ENCODE results near the gene EVC2. TPM values are rescaled to one million over a fixed set of nuclear protein-coding genes. Genes with fewer than 3 reads are reported as not detected.

Gene EVC2
- total and polyA plus RNA-seq, 4 donors, result 1.7 to 6.6 (median 2.3) TPM

GRCh38 chr4:5715357-5715756 lies 7.0 kb upstream of the EVC2 start:
- H3K4me3 ChIP-seq (ENCODE audit: low read depth, low read length), result no peak overlapping the region
- 80% methylated on average over 1 of the region's 2 CpGs for WGBS (ENCODE audit: insufficient coverage)
- H3K9me3 ChIP-seq (ENCODE audit: control insufficient read depth, insufficient read depth, low read length), result peaks cover 4% of the 10 kb centered on the region
- DNase-seq (ENCODE audit: low read depth in 4 of 6, low spot score in 6 of 6), result no peak
- H3K27me3 ChIP-seq (ENCODE audit: control insufficient read depth, insufficient read depth, low read length), result peaks cover 2% of the 10 kb centered on the region
- H3K36me3 ChIP-seq (ENCODE audit: control insufficient read depth, insufficient read depth, low read length), result peaks cover 3% of the 10 kb centered on the region
- no peak overlapping the region for H3K27ac ChIP-seq (ENCODE audit: low read depth, low read length)
- H3K4me1 ChIP-seq (ENCODE audit: control insufficient read depth, insufficient read depth, low read length), result peaks cover 13% of the 10 kb centered on the region

- peaks cover under 1% of the 10 kb centered on the region for H3K36me3 ChIP-seq (ENCODE audit: control insufficient read depth, insufficient read depth, low read length)
- peaks cover 4% of the 10 kb centered on the region for H3K9me3 ChIP-seq (ENCODE audit: control insufficient read depth, insufficient read depth, low read length)
- 90% methylated on average over 6 of the region's 6 CpGs for WGBS (ENCODE audit: insufficient coverage)
- no peak for DNase-seq (ENCODE audit: low read depth in 4 of 6, low spot score in 6 of 6)
- no peak overlapping the region for H3K4me3 ChIP-seq (ENCODE audit: low read depth, low read length)
- H3K27me3 ChIP-seq (ENCODE audit: control insufficient read depth, insufficient read depth, low read length), result peaks cover 7% of the 10 kb centered on the region
- peaks cover 14% of the 10 kb centered on the region for H3K4me1 ChIP-seq (ENCODE audit: control insufficient read depth, insufficient read depth, low read length)
- H3K27ac ChIP-seq (ENCODE audit: low read depth, low read length), result no peak overlapping the region
Observed at GRCh38 chr4:5713861-5714260, 5.5 kb upstream of the EVC2 start.

GRCh38 chr4:5712931-5713330 lies 4.6 kb upstream of the EVC2 start:
- Histone ChIP-seq H3K4me1 (ENCODE audit: control insufficient read depth, insufficient read depth, low read length) (peaks cover 22% of the 10 kb centered on the region), H3K9me3 (ENCODE audit: control insufficient read depth, insufficient read depth, low read length) (peaks cover 4% of the 10 kb centered on the region), H3K36me3 (ENCODE audit: control insufficient read depth, insufficient read depth, low read length) (no peaks in the 10 kb centered on the region), H3K27ac (ENCODE audit: low read depth, low read length) (no peak overlapping the region), H3K4me3 (ENCODE audit: low read depth, low read length) (no peak overlapping the region), H3K27me3 (ENCODE audit: control insufficient read depth, insufficient read depth, low read length) (peaks cover 16% of the 10 kb centered on the region)
- no peak for DNase-seq (ENCODE audit: low read depth in 4 of 6, low spot score in 6 of 6)
- WGBS (ENCODE audit: insufficient coverage), result 94% methylated on average over 2 of the region's 3 CpGs

- Histone ChIP-seq H3K9me3 (ENCODE audit: control insufficient read depth, insufficient read depth, low read length) (peaks cover 4% of the 10 kb centered on the region), H3K4me3 (ENCODE audit: low read depth, low read length) (no peak overlapping the region), H3K27ac (ENCODE audit: low read depth, low read length) (no peak overlapping the region), H3K27me3 (ENCODE audit: control insufficient read depth, insufficient read depth, low read length) (peaks cover 20% of the 10 kb centered on the region), H3K4me1 (ENCODE audit: control insufficient read depth, insufficient read depth, low read length) (peaks cover 26% of the 10 kb centered on the region), H3K36me3 (ENCODE audit: control insufficient read depth, insufficient read depth, low read length) (no peaks in the 10 kb centered on the region)
- no peak for DNase-seq (ENCODE audit: low read depth in 4 of 6, low spot score in 6 of 6)
- 92% methylated on average over 7 of the region's 7 CpGs for WGBS (ENCODE audit: insufficient coverage)
Observed at GRCh38 chr4:5712517-5712916, 4.2 kb upstream of the EVC2 start.

GRCh38 chr4:5711479-5712184 lies 3.3 kb upstream of the EVC2 start:
- no peak overlapping the region for H3K27ac ChIP-seq (ENCODE audit: low read depth, low read length)
- peak in 2 of 6 donors; percentile 40 to 42 for DNase-seq (ENCODE audit: low read depth in 4 of 6, low spot score in 6 of 6)

GRCh38 chr4:5710961-5711478 lies 2.7 kb upstream of the EVC2 start, which contains the start of gene EVC:
TSS of gene EVC (plus strand) at chr4:5711201. CDS start at chr4:5711381, 180 bp downstream.
- DNase-seq (ENCODE audit: low read depth in 4 of 6, low spot score in 6 of 6), result peak in 5 of 6 donors; percentile 23 to 86 (median 55)
- H3K4me1 ChIP-seq (ENCODE audit: control insufficient read depth, insufficient read depth, low read length), result peaks cover 37% of the 10 kb centered on the region

More at GRCh38 chr4:5711479-5712184, 3.3 kb upstream of the EVC2 start:
- WGBS (ENCODE audit: insufficient coverage), result 11% methylated on average over 49 of the region's 52 CpGs
- no peaks in the 10 kb centered on the region for H3K36me3 ChIP-seq (ENCODE audit: control insufficient read depth, insufficient read depth, low read length)
- peak overlapping the region; percentile 51 for H3K4me3 ChIP-seq (ENCODE audit: low read depth, low read length)
- peaks cover 27% of the 10 kb centered on the region for H3K27me3 ChIP-seq (ENCODE audit: control insufficient read depth, insufficient read depth, low read length)
- peaks cover 35% of the 10 kb centered on the region for H3K4me1 ChIP-seq (ENCODE audit: control insufficient read depth, insufficient read depth, low read length)
- peaks cover 4% of the 10 kb centered on the region for H3K9me3 ChIP-seq (ENCODE audit: control insufficient read depth, insufficient read depth, low read length)

GRCh38 chr4:5710065-5710960 lies 2.0 kb upstream of the EVC2 start:
- 29% methylated on average over 5 of the region's 13 CpGs for WGBS (ENCODE audit: insufficient coverage)
- peaks cover 27% of the 10 kb centered on the region for H3K27me3 ChIP-seq (ENCODE audit: control insufficient read depth, insufficient read depth, low read length)
- H3K9me3 ChIP-seq (ENCODE audit: control insufficient read depth, insufficient read depth, low read length), result peaks cover 2% of the 10 kb centered on the region
- H3K36me3 ChIP-seq (ENCODE audit: control insufficient read depth, insufficient read depth, low read length), result no peaks in the 10 kb centered on the region
- H3K4me1 ChIP-seq (ENCODE audit: control insufficient read depth, insufficient read depth, low read length), result peaks cover 37% of the 10 kb centered on the region
- peak overlapping the region; percentile 35 for H3K27ac ChIP-seq (ENCODE audit: low read depth, low read length)
- peak in 2 of 6 donors; percentile 15 to 30 for DNase-seq (ENCODE audit: low read depth in 4 of 6, low spot score in 6 of 6)
- H3K4me3 ChIP-seq (ENCODE audit: low read depth, low read length), result peak overlapping the region; percentile 54

More at GRCh38 chr4:5710961-5711478, 2.7 kb upstream of the EVC2 start, which contains the start of gene EVC:
- Histone ChIP-seq H3K27ac (ENCODE audit: low read depth, low read length) (peak within 1 kb of the TSS; percentile 35), H3K27me3 (ENCODE audit: control insufficient read depth, insufficient read depth, low read length) (peaks cover 27% of the 10 kb centered on the region), H3K36me3 (ENCODE audit: control insufficient read depth, insufficient read depth, low read length) (no peaks in the 10 kb centered on the region), H3K4me3 (ENCODE audit: low read depth, low read length) (peak within 1 kb of the TSS; percentile 54), H3K9me3 (ENCODE audit: control insufficient read depth, insufficient read depth, low read length) (peaks cover 4% of the 10 kb centered on the region)
- WGBS (ENCODE audit: insufficient coverage), result 0% methylated on average over 47 of the region's 49 CpGs

- 63% methylated on average over 6 of the region's 8 CpGs for whole genome bisulfite sequencing (ENCODE audit: insufficient coverage)
- no peak overlapping the region for H3K4me3 ChIP-seq (ENCODE audit: low read depth, low read length)
- H3K4me1 ChIP-seq (ENCODE audit: control insufficient read depth, insufficient read depth, low read length), result peaks cover 37% of the 10 kb centered on the region
- H3K9me3 ChIP-seq (ENCODE audit: control insufficient read depth, insufficient read depth, low read length), result no peaks in the 10 kb centered on the region
- no peak for DNase-seq (ENCODE audit: low read depth in 4 of 6, low spot score in 6 of 6)
- no peaks in the 10 kb centered on the region for H3K36me3 ChIP-seq (ENCODE audit: control insufficient read depth, insufficient read depth, low read length)
- H3K27me3 ChIP-seq (ENCODE audit: control insufficient read depth, insufficient read depth, low read length), result peaks cover 27% of the 10 kb centered on the region
- H3K27ac ChIP-seq (ENCODE audit: low read depth, low read length), result peak overlapping the region; percentile 40
Observed at GRCh38 chr4:5709207-5709575, 832 bp upstream of the EVC2 start.

GRCh38 chr4:5707778-5708448 lies 446 bp downstream of the EVC2 start:
- Histone ChIP-seq H3K4me1 (ENCODE audit: control insufficient read depth, insufficient read depth, low read length) (peaks cover 37% of the 10 kb centered on the region), H3K4me3 (ENCODE audit: low read depth, low read length) (peak overlapping the region; percentile 60), H3K27me3 (ENCODE audit: control insufficient read depth, insufficient read depth, low read length) (peaks cover 27% of the 10 kb centered on the region), H3K27ac (ENCODE audit: low read depth, low read length) (no peak overlapping the region), H3K36me3 (ENCODE audit: control insufficient read depth, insufficient read depth, low read length) (no peaks in the 10 kb centered on the region), H3K9me3 (ENCODE audit: control insufficient read depth, insufficient read depth, low read length) (no peaks in the 10 kb centered on the region)
- peak in 1 of 6 donors; percentile 25 for DNase-seq (ENCODE audit: low read depth in 4 of 6, low spot score in 6 of 6)
- 5% methylated on average over 41 of the region's 41 CpGs for WGBS (ENCODE audit: insufficient coverage)
